ACHN (cell line): ENCODE measurements around the gene ZFAND3.
A peak's percentile ranks its signal among the peaks of the same experiment; 100 is the strongest.

Experiments
- DNase-seq: peaks from one replicate; pipeline ENCODE4 v3.0.0-alpha.2; 2015
- in situ Hi-C: cut with HindIII; loops from 2 replicates; pipeline ENCODE4 v1.10.0; 2017; ENCODE audit warnings: low sequenced_read_pairs, low pct_ligation_motif_present, low pct_unique_long_range_greater_than_20kb

ZFAND3 gene, protein sequence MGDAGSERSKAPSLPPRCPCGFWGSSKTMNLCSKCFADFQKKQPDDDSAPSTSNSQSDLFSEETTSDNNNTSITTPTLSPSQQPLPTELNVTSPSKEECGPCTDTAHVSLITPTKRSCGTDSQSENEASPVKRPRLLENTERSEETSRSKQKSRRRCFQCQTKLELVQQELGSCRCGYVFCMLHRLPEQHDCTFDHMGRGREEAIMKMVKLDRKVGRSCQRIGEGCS

DNA sequence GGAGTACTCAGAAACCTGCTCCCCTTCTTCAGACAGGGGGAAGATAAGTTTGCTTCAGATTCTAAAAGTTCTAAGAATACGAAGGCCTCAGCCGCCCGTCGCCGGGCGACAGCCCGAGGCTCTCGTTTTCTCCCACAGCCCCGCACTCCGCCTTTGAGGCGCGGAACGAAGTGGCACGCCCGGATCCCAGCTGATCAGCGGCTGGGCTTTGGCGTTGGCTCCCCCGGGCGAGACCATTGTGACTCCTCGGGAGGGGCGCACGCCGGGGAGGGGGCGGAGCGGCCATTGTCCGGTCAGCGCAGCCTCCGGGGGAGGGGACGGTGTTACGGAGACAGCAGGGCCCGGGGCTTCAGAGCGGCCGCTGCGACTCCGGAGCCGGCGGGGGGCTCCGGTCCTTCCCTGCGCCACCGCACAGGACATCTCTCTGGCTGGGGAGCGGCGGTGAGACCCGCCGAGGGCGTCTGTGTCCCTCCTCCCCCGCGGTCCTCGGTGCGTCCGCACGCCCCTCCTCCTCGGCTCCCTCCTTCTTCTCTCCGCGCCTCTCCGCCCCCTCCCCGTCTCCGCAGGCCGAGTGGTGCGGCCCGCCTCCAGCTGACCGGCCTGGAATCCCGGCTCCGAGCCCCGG, at the start of gene ZFAND3:
Gene ZFAND3 (plus strand): TSS at position 551 of the 625 bp plus-strand sequence. CDS start 219 bp downstream, outside the sequence.
- in situ Hi-C loops: no loop called here

DNA sequence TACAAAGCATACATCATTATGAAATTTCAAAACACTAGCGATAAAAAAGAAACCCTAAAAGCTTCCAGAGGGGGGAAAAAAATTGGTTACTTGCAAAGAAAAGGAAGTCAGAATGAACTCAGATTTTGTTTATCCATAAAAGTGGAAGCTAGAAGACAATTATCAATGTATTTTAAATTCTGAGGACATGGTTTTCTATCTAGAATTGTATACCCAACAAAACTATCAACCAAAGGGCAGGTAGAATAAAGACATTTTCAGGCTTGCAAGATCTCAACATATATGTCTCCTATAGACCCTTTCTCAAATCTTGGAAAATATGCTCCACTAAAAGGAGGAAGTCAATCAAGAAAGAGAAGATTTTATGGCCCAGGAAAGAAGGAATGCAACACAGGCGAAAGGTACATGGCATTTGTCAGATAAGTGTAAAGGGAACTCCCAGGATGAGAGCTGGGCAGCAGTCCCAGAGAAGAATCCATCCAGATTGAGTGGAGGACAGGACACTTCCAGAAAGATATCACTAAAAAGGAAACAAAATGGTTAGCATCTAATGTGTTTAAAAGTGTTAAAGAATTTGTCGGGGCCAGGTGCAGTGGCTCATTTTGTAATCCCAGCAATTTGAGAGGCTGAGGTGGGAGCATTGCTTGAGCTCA, 45.4 kb upstream of the ZFAND3 start:
- in situ Hi-C loops: no loop called here

More for the DNA sequence above, at the start of gene ZFAND3:
- peak; percentile 92 for DNase-seq

DNA sequence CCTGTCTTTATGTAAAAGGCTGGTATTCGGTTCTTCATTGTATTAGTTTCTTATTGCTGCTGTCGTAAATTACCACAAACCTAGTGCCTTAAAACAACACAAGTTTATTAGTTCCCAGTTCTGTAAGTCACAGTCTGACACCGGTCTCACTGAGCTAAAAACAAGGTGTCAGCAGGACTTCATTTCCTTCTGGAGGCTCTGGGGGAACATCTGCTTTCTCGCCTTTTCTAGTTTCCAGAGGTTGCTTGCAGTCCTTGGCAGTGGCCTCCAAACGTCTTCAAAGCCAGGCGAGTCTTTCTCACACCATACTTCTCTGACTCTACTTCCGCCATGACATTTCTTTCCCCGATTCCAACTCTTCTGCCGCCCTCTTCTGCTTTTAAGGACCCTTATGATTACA, 43.0 kb upstream of the ZFAND3 start:
- in situ Hi-C loops: no loop called here
- no peak for DNase-seq

More for the DNA sequence above, 45.4 kb upstream of the ZFAND3 start:
- no peak for DNase-seq

DNA sequence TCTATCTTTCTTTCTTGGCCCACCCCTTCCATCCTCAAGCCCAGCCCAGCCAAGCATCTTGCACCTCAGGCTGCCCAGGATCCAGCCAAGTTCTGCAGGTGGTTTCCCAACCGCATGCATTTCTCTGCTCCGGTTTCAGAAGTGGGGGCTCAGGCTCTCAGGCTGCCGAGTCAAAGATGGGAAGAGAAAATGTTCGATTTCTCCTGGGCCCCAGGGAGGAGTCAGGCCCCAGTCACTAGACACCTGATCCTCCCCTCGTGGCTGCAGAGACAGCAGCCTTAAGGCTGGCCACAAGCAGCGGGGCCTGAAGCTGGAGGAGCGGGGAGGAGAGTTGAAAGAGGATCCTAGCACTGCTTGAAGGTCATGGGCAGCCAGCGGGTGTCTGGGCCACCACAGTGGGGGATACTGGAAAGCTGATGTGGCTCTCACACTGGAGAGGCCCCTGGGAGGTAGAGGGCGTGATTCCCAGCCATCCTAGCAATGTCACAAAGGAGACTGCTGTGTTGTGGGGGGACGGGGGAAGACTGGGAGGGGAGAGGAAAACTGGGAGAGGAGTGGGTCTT, 42.2 kb upstream of the ZFAND3 start:
- in situ Hi-C loops: no loop called here
- DNase-seq: no peak

DNA sequence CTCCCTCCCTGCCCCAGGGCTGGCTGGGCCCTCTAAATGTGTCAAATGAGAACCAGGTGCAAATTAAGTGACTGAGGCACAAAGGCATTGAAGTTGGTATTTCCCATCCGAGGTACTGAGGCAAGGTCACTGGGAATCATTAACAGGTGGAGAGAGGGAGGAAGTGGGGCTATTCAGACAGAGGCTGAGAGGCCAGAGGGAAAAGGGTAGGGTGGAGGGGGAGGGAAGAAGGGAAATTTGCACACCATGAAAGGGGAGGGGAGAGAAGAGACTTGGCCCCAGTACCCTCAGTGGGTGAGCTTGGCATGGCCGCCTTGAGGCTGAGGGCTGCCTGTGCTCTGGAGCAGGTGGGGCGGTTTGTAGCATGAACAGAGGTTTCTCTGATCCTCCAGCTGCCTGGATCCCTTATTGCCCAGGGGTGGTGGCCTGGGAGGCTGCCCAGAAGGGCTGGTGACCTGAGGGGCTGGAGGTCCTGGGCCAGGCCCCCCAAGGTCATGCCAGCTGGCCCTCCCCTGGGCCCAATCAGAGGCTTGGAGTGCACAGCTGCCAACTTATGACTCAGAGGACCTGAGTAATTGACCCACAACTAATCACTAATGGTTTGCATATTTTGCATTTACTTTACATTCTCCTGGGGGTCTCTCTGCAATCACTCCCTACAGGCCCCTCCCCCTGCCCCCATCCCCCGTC, 40.3 kb upstream of the ZFAND3 start:
- in situ Hi-C loops: no loop called here
- DNase-seq: peak; percentile 14

DNA sequence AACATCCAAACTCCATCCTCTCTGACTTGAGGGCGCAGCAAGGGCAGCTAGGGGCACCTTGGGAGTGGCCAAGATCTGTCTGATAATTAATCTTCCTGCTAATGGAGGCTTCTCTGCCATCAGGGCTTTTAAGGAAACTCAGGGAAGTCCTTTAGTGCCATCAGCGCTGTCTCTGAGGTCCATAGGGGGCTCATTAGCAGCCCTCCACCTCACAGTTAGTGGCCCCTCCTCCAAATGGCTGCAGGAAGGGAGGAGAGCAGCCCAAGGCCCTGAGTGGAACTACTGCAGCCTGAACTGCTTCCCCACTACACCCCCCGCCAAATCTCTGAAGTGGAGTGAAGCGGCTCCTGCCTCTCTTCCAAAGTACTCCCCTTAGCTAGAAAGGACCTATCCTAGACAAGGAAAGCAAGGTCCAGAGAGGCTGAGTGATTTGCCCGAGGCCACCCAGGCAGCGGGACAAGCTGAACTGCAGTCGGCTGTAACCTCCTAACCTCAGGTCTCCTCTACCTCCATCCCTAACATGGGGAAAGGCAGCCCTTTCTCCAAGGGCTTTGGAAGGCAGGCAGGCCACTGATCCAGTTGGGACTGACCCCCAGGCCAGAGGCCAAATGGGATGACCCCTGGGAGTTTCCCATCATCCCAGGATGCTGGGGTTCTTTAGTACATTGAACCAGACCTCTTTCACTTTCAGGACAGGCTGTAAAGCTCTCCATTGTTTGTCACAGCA, 39.5 kb upstream of the ZFAND3 start:
- in situ Hi-C loops: no loop called here
- no peak for DNase-seq

DNA sequence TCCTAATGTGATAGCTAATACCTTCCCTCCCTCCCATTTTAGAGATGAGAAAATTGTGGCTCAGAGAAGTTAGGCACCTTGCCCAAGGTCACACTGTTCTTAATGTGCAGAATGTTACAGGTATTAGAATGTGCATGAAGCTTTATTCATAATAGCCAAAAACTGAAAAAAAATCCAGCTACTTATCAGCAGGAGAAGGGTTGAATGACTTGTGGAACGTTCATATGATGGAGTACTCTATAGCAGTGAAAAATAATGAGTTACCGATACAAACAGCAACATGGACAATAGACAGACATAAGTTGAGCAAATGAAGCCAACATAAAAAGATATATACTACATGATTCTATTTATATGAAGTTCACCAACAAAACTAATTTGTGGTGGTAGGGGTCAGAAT, 37.7 kb upstream of the ZFAND3 start:
- no peak for DNase-seq

DNA sequence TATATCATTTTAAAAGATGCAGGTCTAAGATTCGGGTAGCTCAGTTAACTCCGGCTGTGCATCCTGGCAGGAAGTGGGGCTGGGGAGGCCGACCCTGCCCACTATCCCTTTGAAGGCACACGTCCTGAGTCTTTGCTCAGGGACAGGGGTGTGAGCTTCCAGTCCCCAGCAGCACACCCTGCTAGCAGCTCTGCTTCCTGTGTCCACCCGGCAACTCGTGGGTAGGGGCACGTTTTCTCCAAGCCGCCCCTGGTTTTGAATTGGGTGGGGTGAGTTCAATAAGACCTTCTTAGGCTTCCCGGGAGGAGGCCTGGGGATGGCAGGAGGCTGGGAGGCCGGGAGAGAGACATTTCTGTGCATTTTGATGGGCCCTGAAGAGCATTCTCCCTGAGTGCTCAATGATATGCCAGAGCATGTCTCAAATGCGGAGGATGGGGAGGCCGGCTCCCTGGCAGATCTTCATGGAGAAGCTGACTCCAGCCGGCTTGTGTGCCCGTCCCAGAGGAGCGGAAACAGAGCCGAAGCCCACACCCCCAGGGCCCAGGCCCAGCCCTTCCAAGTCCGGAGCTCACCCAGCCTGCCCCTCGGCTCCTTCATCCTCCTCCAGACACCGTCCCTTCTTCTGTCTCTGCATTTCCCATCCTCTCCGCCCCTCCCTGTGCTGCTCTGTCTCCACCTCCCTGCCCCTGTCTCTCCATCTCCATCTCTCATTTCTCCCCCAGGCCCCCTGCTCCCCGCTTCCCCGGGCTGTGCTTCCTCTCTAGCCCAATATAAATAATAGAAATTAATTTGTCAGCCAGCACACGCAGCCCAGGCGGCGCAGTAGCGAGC, 36.3 kb upstream of the ZFAND3 start:
- in situ Hi-C loops: no loop called here
- DNase-seq: no peak

More for the DNA sequence above, 37.7 kb upstream of the ZFAND3 start:
- in situ Hi-C loops: no loop called here

DNA sequence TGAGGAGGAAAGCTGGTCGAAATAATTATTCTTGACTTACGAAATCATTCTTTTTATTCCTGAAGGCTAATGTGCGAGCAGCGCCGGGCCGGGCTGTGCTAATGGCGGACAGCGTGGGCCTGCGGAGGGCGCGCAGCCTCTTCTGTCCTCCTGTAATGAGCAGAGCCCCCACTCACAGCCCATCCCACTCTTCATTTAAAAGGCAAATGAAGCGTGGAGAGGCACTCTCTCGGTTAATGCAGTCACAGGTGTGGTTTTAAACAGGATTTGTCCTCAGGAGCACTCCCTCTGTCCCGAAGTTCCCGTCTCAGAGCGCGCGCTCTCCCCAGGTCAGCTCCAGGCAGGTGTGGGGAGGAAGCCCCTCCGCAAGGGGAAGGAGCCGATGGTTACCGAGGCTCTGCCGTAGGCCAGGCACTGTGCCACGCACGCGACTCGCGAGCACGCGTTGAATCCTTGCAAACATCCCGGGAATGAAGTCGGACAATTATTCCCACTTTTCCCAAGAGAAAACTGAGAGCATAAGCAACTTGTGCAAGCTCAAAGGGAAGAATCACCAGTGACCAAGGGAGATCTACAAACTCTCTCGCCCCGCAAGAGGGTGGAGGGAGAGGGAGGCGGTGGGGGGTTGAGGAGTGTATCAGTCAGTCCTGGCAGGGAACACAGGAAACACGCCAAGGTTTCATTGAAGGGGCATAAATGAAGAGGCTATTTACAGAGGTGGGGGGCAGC, 35.5 kb upstream of the ZFAND3 start:
- no peak for DNase-seq
- in situ Hi-C loops: no loop called here

DNA sequence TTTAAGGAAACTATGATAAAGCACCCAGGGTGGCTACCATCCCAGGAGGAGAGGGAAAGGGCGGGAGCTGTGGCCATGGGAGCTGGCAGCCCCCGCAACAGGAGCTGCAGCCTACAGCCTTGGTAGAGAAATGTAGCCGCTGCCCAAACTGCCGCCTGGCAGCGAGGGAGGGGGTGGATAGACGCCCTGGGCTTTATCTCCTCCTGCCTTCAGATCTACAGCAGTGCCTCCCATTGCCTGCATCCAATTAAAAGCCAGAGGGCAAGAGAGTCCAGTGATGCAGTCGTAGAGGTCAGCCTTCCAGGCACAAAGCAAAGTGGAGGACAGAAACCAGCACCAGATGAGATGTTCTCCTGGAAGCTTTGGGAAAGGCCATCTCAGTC, 35.0 kb upstream of the ZFAND3 start:
- DNase-seq: no peak

DNA sequence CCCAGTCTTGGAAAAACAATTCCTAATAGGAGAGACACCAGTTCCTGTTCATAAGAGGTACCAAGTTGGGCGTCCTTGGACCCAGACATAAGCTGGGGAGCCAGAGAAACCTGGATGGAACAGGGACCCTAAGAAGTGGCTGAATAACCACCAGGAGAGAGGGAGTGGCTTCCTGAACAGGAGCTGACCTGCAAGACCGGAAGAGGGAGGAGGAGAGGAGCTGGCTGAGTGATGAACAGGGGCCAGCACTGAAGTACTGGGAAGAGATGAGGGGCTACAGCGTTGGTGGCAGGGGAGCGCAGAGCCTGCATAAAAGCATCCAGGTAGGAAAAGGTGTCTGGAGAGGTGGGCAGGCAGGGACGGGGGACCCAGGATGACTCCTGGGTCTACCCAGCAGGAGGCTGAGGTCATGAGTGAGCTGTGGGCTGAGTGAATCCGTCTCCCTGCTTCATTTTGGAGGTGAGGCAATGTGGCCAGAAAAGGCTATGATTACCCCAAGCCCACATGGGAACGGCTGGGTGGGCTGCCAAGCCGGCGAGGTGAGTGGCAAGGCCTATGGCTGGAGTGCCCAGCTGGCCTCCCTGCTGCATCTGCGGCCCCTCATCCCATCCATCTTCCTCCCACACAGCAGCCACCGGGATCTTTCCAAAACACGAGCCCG, 34.4 kb upstream of the ZFAND3 start:
- DNase-seq: no peak
- in situ Hi-C loops: no loop called here

More for the DNA sequence above, 35.0 kb upstream of the ZFAND3 start:
- in situ Hi-C loops: no loop called here

DNA sequence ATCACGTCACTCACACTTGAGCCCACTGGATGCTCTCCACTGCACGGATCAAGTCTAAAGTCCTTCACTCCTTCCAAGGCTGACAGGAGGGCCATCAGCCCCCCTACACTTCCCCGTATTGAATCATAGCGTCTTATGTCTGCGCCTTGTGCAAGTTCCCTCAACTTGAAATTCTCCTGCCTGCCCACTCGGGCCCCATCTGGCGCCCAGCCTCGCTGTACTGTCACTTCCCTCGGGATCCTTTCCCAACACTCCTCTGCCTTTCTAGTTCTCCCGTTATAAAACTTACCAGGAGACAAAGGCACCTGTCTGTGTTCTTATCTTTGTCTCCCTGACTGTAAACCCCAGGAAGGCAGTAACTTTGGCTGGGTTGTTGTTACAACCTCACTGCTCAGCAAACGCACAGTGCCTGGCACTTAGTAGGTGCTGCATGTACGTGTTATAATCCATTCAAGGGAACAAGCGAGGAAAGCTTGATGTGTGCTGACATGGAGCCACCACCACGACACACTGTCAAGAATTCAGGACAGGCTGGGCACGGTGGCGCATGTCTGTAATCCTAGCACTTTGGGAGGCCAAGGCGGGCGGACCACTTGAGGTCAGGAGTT, 33.8 kb upstream of the ZFAND3 start:
- DNase-seq: no peak
- in situ Hi-C loops: no loop called here

DNA sequence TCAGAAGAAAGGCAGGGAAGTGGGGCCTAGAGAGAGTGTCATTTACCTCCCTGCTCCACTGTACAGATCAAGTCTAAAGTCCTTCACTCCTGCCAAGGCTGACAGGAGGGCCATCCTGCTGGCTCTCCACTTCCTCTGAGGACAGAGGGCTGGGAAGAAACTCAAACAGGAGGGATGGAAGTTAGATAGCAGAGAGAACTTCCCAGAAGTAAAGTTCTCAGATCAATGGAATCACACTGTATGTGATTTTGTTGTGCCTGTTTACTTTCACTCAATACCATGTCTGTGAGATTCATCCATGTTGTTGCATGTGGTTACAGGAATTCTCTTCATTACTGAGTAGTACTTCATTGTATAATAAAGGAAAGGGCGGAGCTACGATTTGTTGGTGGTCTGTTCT, 32.3 kb upstream of the ZFAND3 start:
- DNase-seq: no peak
- in situ Hi-C loops: no loop called here

DNA sequence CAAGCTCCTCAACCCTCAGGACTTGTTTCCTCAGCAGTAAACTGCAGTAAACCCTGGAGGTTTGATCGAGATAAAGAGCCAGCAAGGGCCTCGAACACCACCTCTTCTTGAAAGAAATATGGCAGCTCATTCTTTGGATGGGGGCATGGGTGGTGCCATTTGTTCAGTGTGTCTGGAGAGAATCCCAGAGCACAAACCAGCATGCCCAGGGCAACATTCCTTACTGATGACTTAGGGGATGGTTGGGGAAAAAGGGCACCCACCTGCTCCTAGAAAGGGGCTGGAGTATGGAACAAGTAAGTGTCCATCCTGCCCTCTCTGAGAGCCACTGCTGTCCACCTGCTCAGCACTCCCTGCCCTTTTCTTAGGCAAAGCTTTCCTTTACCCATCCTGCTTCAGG, 31.3 kb upstream of the ZFAND3 start:
- in situ Hi-C loops: no loop called here
- peak; percentile 32 for DNase-seq

DNA sequence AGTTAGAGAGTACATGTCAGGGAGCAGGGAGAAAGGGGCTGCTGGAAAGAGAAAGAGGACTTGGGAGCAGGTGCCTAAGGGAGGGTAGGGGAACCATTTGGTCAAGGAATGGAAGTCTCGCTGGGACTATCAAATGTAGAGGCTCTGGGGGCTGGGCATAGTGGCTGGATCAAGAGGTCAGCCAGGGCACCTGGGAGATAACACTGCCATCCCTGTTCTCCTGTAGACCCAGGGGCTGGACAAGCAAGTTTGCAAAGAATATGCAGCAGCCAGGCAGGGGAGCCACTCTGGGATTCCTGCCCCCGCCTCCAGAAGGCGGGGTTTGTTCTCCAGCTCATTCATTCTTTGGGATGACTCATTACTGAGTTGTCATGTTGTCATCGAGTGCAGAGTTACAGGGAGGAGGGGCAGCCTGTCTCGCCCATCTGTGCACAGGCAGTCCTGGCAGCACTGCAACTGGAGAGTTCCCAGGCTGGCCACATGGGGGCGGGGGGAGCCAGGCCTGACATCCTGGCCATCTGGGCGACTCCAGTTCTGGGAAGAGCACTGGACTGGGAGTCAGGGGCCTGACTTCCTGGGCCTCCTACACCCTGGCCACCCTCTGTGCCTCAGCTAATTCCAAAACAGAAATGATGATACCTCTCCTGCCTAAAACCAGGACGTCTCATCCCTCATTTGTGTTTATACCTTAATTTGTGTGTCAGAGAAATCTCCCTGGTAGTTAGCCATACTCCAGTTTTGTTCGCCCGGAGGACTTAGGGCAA, 28.2 kb upstream of the ZFAND3 start:
- peak; percentile 94 for DNase-seq

More for the DNA sequence above, 28.2 kb upstream of the ZFAND3 start:
- in situ Hi-C loops: no loop called here
